OCI-LY1 (cell line): ENCODE measurements around the gene TPRG1.

Source experiments
- H2AFZ ChIP-seq: fragments of 200-600 bp; sonication (generic), shearing (Covaris generic); 2 replicates; pipeline ENCODE4 v1.6.0; 2014; ENCODE audit warnings: antibody characterized with exemption, mild to moderate bottlenecking, low read length
- H3F3A ChIP-seq: fragments of 200-600 bp; sonication (generic), shearing (Covaris generic); 2 replicates; pipeline ENCODE4 v1.6.0; 2014; ENCODE audit warnings: mild to moderate bottlenecking, antibody characterized with exemption, low read length, moderate library complexity; ENCODE audit not compliant: insufficient read depth
- H3K27ac ChIP-seq: fragments of 200-600 bp; sonication (generic); 2 replicates; pipeline ENCODE4 v1.5.1; 2014; ENCODE audit warnings: low read length, mixed run types, mild to moderate bottlenecking, low read depth; ENCODE audit not compliant: poor library complexity, severe bottlenecking
- H3K27me3 ChIP-seq: fragments of 200-600 bp; sonication (generic); 2 replicates; pipeline ENCODE4 v1.6.0; 2014; ENCODE audit warnings: antibody characterized with exemption, mild to moderate bottlenecking, low read length, moderate library complexity; ENCODE audit not compliant: insufficient read depth
- H3K36me3 ChIP-seq: fragments of 200-600 bp; sonication (generic); 2 replicates; pipeline ENCODE4 v1.6.1; 2014; ENCODE audit warnings: mild to moderate bottlenecking, antibody characterized with exemption, low read length, moderate library complexity, mixed read lengths; ENCODE audit not compliant: insufficient read depth
- H3K4me1 ChIP-seq: fragments of 200-600 bp; sonication (generic); 2 replicates; pipeline ENCODE4 v1.5.1; 2014; ENCODE audit warnings: mild to moderate bottlenecking, low read length, moderate library complexity; ENCODE audit not compliant: insufficient read depth, severe bottlenecking
- H3K4me2 ChIP-seq: fragments of 200-600 bp; sonication (generic), shearing (Covaris generic); 2 replicates; pipeline ENCODE4 v1.6.1; 2014; ENCODE audit warnings: low read length
- H3K4me3 ChIP-seq: fragments of 200-600 bp; sonication (generic); 2 replicates; pipeline ENCODE4 v1.5.1; 2014; ENCODE audit warnings: low read length, low read depth, mild to moderate bottlenecking, mixed read lengths; ENCODE audit not compliant: poor library complexity, severe bottlenecking
- H3K79me2 ChIP-seq: fragments of 200-600 bp; shearing (Covaris generic); 2 replicates; pipeline ENCODE4 v1.6.1; 2016; ENCODE audit warnings: mixed run types, low read length, mixed read lengths; ENCODE audit not compliant: insufficient read depth
- H3K9ac ChIP-seq: fragments of 200-600 bp; sonication (generic), shearing (Covaris generic); 2 replicates; pipeline ENCODE4 v1.6.1; 2014; ENCODE audit warnings: mild to moderate bottlenecking, low read length, mixed read lengths
- H3K9me2 ChIP-seq: fragments of 200-600 bp; sonication (generic), shearing (Covaris generic); 2 replicates; pipeline ENCODE4 v1.6.1; 2014; ENCODE audit warnings: low read depth, mild to moderate bottlenecking, low read length, mixed read lengths
- H3K9me3 ChIP-seq: fragments of 200-600 bp; shearing (Covaris generic); 2 replicates; pipeline ENCODE4 v1.6.1; 2014; ENCODE audit warnings: low read length, mixed read lengths
- H4K20me1 ChIP-seq: fragments of 200-600 bp; sonication (generic), shearing (Covaris generic); 2 replicates; pipeline ENCODE4 v1.6.0; 2016; ENCODE audit warnings: mild to moderate bottlenecking, low read length; ENCODE audit not compliant: insufficient read depth
- CTCF ChIP-seq: fragments of 200-600 bp; sonication (generic), shearing (Covaris generic); IDR thresholded peaks from 2 replicates; pipeline ENCODE4 v1.5.1; 2017; ENCODE audit warnings: mild to moderate bottlenecking, antibody characterized with exemption, low read length, moderate library complexity, mixed read lengths
- EZH2 ChIP-seq: fragments of 200-600 bp; sonication (generic), shearing (Covaris generic); IDR thresholded peaks from 2 replicates; pipeline ENCODE4 v1.8.0; 2017; ENCODE audit warnings: borderline replicate concordance, mixed run types, mild to moderate bottlenecking, antibody characterized with exemption, low read length, moderate library complexity, mixed read lengths

TPRG1 gene

GRCh38 chr3:189202583-189202982 is 30.8 kb downstream of the TPRG1 start:
- H3K9me3 ChIP-seq: no peaks in the 10 kb centered on the region
- H3K36me3 ChIP-seq: no peaks in the 10 kb centered on the region
- TF ChIP-seq CTCF: no peak
- no peak for TF ChIP-seq EZH2
- no peak overlapping the region for H3K4me2 ChIP-seq
- no peaks in the 10 kb centered on the region for H3K4me1 ChIP-seq
- no peaks in the 10 kb centered on the region for H4K20me1 ChIP-seq
- no peak overlapping the region for H3K9ac ChIP-seq
- no peak overlapping the region for H3K4me3 ChIP-seq
- no peaks in the 10 kb centered on the region for H3K9me2 ChIP-seq
- H3K27me3 ChIP-seq: no peaks in the 10 kb centered on the region
- H2AFZ ChIP-seq: no peak overlapping the region
- H3K27ac ChIP-seq: no peak overlapping the region
- no peaks in the 10 kb centered on the region for H3K79me2 ChIP-seq
- H3F3A ChIP-seq: no peaks in the 10 kb centered on the region

- Histone ChIP-seq H3K4me3 (no peak overlapping the region), H3K27me3 (no peaks in the 10 kb centered on the region), H3K4me2 (no peak overlapping the region), H3K79me2 (no peaks in the 10 kb centered on the region), H3K9me2 (no peaks in the 10 kb centered on the region), H3K9ac (no peak overlapping the region), H3K27ac (no peak overlapping the region), H3K9me3 (no peaks in the 10 kb centered on the region), H4K20me1 (no peaks in the 10 kb centered on the region), H3F3A (no peaks in the 10 kb centered on the region), H3K36me3 (no peaks in the 10 kb centered on the region), H2AFZ (no peak overlapping the region), H3K4me1 (no peaks in the 10 kb centered on the region)
- no peak for TF ChIP-seq CTCF
- TF ChIP-seq EZH2: no peak
Observed at GRCh38 chr3:189204167-189204866, 32.5 kb downstream of the TPRG1 start.

GRCh38 chr3:189204937-189205336 is 33.2 kb downstream of the TPRG1 start:
- no peak overlapping the region for H3K27ac ChIP-seq
- no peaks in the 10 kb centered on the region for H3F3A ChIP-seq
- H4K20me1 ChIP-seq: no peaks in the 10 kb centered on the region
- H3K9me3 ChIP-seq: no peaks in the 10 kb centered on the region
- H3K4me1 ChIP-seq: no peaks in the 10 kb centered on the region
- TF ChIP-seq CTCF: no peak
- TF ChIP-seq EZH2: no peak
- H3K36me3 ChIP-seq: no peaks in the 10 kb centered on the region
- H3K4me3 ChIP-seq: no peak overlapping the region
- H3K9me2 ChIP-seq: no peaks in the 10 kb centered on the region
- no peak overlapping the region for H2AFZ ChIP-seq
- no peaks in the 10 kb centered on the region for H3K27me3 ChIP-seq
- no peak overlapping the region for H3K9ac ChIP-seq
- H3K79me2 ChIP-seq: no peaks in the 10 kb centered on the region
- H3K4me2 ChIP-seq: no peak overlapping the region
